HepG2 (cell line): ENCODE data around the gene PTPRB. TPM values are rescaled to one million over a fixed set of nuclear protein-coding genes. Genes with fewer than 3 reads are reported as not detected.

Source experiments
- CENPX ChIP-seq: sonication (generic); formaldehyde crosslinking; IDR thresholded peaks from 2 replicates; pipeline ENCODE4 v1.9.0; 2021; ENCODE audit warnings: mild to moderate bottlenecking, missing genetic modification reagents, moderate library complexity
- HNRNPUL1 ChIP-seq: fragments of 200-400 bp; formaldehyde crosslinking; IDR thresholded peaks from 2 replicates; pipeline ENCODE4 v1.6.1; 2017; ENCODE audit warnings: low read depth, mild to moderate bottlenecking, low read length, moderate library complexity
- RNF2 ChIP-seq: fragments of 450-650 bp; conservative IDR thresholded peaks from 2 replicates; pipeline ENCODE4 v1.6.1; 2016; ENCODE audit warnings: low read depth
- SNAPC5 ChIP-seq: sonication (generic); formaldehyde crosslinking; IDR thresholded peaks from 2 replicates; pipeline ENCODE4 v1.8.1; 2023; ENCODE audit warnings: mild to moderate bottlenecking, missing genetic modification reagents, borderline replicate concordance
- TCF7L2 ChIP-seq: IDR thresholded peaks from 2 replicates; pipeline ENCODE4 v1.6.1; 2011; ENCODE audit warnings: mild to moderate bottlenecking, low read depth, low read length, moderate library complexity
- TERF1 ChIP-seq: sonication (generic); formaldehyde crosslinking; IDR thresholded peaks from 2 replicates; pipeline ENCODE4 v1.8.0; 2022; ENCODE audit warnings: mild to moderate bottlenecking, missing genetic modification reagents, moderate library complexity
- ZBTB10 ChIP-seq: sonication (generic); formaldehyde crosslinking; IDR thresholded peaks from 2 replicates; pipeline ENCODE4 v1.4.0; 2020; ENCODE audit warnings: missing genetic modification reagents, borderline replicate concordance
- ZNF180 ChIP-seq: sonication (generic); formaldehyde crosslinking; IDR thresholded peaks from 2 replicates; pipeline ENCODE4 v1.4.0; 2020; ENCODE audit warnings: low read depth, missing genetic modification reagents, borderline replicate concordance
- ZNF331 ChIP-seq: sonication (generic); formaldehyde crosslinking; IDR thresholded peaks from 2 replicates; pipeline ENCODE4 v1.4.0; 2020; ENCODE audit warnings: missing genetic modification reagents
- ZNF337 ChIP-seq: sonication (generic); formaldehyde crosslinking; IDR thresholded peaks from 2 replicates; pipeline ENCODE4 v1.5.1; 2020; ENCODE audit warnings: missing genetic modification reagents, low read depth, mild to moderate bottlenecking, borderline replicate concordance
- ZNF687 ChIP-seq: sonication (generic); formaldehyde crosslinking; IDR thresholded peaks from 2 replicates; pipeline ENCODE4 v1.5.1; 2020; ENCODE audit warnings: mild to moderate bottlenecking, missing genetic modification reagents, moderate library complexity
- ZSCAN20 ChIP-seq: sonication (generic); formaldehyde crosslinking; IDR thresholded peaks from 2 replicates; pipeline ENCODE4 v1.4.0; 2020; ENCODE audit warnings: missing genetic modification reagents, mild to moderate bottlenecking, borderline replicate concordance
- polyA plus RNA-seq, 8 experiments: library from polyadenylated mRNA; depleted of rRNA in 3 of 8; stranded (reverse) in 7 of 8; unstranded in 1 of 8; fragments of >200 nt; fragmentation: Illumina TruSeq in 4 of 8; extraction: Trizol in 4 of 8; gene quantifications; 2 replicates each; pipeline versions ENCODE4 v1.2.1 to v1.2.3, GENCODE V29; 2011 to 2016; ENCODE audit warnings: low read depth in 4 of 8, missing spikeins in 1 of 8, mixed read lengths in 1 of 8; ENCODE audit not compliant: insufficient read depth in 1 of 8
- total RNA-seq, 5 experiments: library from RNA; depleted of rRNA; stranded (reverse); fragments of >200 nt; fragmentation: Illumina TruSeq; extraction: Trizol; gene quantifications; 2 replicates each; pipeline ENCODE4 v1.2.3, GENCODE V29; 2016; ENCODE audit warnings: low read depth in 1 of 5

PTPRB gene
- total and polyA plus RNA-seq, 2 of the 13 experiments (the other 11 are each of a cell fraction or from before 2014, with no cell fraction given), result 0.02 to 0.07 TPM

GRCh38 chr12:70635755-70636154 is 1.5 kb downstream of the PTPRB start (continued):
- no peak for TF ChIP-seq ZBTB10 (CRISPR knock-in tag)
- no peak for TF ChIP-seq SNAPC5
- TF ChIP-seq ZNF687 (CRISPR knock-in tag), result no peak
- TF ChIP-seq RNF2, result no peak
- TF ChIP-seq ZNF180 (CRISPR knock-in tag), result no peak
- TF ChIP-seq HNRNPUL1, result no peak
- TF ChIP-seq TERF1, result no peak
- no peak for TF ChIP-seq ZSCAN20 (CRISPR knock-in tag)
- no peak for TF ChIP-seq TCF7L2
- TF ChIP-seq ZNF337 (CRISPR knock-in tag), result no peak
- no peak for TF ChIP-seq ZNF331 (CRISPR knock-in tag)
- TF ChIP-seq CENPX (CRISPR knock-in tag), result no peak
